ENCODE measurements around the gene CCDC3.
"Not testable (repeated sequence)": the region's sequence is repeated elsewhere in the genome, so short reads cannot be mapped to it uniquely, and the experiment has no call there.

Gene CCDC3

GRCh38 chr10:12876266-12876665 is 125.2 kb downstream of the CCDC3 start:
- DNase-seq, result no peak

DNA sequence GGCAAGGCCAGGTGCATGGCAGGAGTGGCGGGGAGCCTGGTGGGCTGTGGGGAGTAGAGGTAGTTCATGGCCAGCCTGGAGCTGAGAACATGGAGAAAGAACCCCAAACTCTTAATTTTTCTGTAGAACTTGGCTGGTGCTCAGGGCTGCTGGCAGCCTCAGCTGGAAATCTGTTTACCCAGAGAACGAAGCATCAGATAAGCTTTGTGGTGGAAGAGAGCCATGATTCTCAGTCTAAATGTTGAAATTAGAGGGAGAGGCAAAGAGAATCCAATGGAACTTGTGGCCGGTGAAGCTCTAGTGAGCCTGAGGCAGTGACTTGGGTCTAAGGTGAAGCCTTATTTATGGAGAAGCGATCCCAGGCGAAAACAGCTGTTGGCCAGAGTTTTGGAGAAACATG is 126.4 kb downstream of the CCDC3 start:
- no peak for DNase-seq

- DNase-seq, result no peak
These were observed 127.0 kb downstream of the CCDC3 start for GRCh38 chr10:12874501-12874900.

DNA sequence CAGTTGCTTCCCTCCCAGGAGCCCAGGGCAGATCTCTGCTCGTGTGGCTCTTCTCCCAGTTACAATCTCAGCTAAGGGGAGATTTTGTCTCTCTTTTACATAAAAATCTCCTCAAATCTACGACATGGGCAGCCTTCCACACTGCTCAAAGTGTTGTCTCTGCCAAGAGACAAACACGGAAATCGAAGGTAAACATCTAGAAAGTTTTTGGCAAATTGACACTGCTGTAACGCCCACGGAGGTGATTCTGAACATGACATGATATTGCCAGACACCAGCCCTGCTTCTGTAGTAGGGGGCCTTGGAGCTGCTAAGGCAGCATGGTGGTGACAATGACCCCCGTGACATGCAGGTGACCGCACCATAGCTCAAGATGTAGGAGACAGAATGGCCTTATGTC is 128.3 kb downstream of the CCDC3 start:
- no peak for DNase-seq

DNA sequence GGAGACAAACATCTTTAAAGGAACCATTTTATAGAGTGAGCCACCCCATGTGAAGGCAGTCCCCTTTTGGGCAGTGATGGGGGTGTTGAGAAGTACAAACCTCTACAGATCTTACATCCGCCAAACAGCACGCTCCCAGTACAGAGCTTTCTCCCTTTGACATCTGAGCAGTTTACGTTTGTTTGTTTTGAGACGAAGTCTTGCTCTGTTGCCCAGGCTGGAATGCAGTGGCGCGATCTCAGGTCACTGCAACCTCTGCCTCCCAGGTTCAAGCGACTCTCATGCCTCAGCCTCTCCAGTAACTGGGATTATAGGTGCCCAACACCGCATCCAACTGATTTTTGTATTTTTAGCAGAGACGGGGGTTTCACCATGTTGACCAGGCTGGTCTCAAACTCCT is 128.9 kb downstream of the CCDC3 start:
- DNase-seq, result no peak

- DNase-seq, result no peak
These were observed 132.1 kb downstream of the CCDC3 start for GRCh38 chr10:12869427-12869826.

GRCh38 chr10:12868229-12868628 is 133.3 kb downstream of the CCDC3 start:
- DNase-seq, result no peak

- not testable (repeated sequence) for DNase-seq
These were observed 136.0 kb downstream of the CCDC3 start for GRCh38 chr10:12865515-12865914.

DNA sequence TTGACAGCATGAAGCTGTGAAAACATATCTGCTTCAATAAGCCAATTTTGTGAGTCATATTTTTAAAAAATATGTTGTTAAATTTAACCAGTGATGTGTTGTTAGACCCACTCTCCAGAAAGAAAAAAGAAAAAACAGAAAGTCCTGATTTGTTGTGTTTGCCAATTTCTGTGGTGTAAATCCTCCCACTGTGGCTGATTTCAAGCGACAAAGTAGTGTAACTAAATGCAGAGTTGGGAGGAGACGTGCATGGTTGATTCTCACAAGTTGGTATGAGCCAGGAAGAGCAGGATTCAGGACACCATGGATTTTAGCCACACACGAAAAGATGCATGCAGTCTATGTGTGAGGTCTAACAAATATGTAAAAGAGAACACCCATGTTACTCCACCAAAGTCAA is 139.1 kb downstream of the CCDC3 start:
- no peak for DNase-seq

GRCh38 chr10:12854988-12855387 is 146.5 kb downstream of the CCDC3 start:
- no peak for DNase-seq

DNA sequence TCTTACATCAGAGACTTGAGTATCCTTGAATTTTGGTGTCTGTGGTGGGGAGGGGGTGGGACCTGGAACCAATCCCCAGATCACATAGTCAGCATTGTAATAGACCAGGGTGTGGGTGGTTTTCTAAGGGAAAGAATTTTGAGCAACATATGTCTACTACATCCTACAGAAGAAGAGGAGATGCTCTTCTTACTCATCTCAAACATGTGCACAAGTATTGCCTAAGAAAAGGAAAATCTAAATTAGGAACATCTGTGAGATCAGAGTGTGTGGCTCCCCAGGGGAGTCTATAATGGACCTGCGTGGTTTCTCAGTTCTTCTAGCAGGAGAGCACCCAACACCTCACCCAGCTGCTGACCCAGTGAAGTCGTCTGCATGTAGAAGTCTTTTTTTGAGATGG is 148.8 kb downstream of the CCDC3 start:
- DNase-seq, result no peak

GRCh38 chr10:12849319-12850181 is 152.0 kb downstream of the CCDC3 start:
- DNase-seq, result no peak

GRCh38 chr10:12848439-12849173 is 152.9 kb downstream of the CCDC3 start:
- no peak for DNase-seq

DNA sequence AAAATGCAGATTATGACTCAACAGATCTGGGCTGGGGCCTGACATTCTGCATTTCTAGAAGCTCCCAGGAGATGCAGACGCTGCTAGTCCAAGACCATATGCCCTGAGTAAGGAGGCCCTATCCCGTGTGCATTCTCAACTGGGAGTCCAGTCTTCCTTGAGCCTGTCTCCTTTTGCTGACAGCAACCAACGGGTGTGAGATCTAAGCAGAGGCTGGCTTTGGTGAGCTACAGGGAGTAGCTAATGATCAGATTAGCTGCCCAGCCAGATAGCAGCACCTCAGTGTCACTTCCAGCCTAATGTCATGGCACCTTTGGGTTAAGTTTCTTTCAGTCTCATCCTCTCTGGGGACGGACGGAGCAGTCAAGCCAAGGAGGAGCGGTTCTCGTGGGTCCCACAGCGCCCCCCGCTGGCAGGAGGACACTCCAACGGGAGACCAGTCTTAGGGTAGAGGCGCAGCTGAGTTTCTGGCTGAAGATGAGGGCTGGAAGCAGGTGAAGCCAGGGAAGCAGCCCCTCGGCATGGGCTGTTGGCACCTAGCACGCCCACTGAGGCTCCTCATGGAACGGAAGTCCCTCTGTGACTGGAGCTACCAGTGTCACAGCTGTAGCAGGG is 154.0 kb downstream of the CCDC3 start:
- no peak for DNase-seq

DNA sequence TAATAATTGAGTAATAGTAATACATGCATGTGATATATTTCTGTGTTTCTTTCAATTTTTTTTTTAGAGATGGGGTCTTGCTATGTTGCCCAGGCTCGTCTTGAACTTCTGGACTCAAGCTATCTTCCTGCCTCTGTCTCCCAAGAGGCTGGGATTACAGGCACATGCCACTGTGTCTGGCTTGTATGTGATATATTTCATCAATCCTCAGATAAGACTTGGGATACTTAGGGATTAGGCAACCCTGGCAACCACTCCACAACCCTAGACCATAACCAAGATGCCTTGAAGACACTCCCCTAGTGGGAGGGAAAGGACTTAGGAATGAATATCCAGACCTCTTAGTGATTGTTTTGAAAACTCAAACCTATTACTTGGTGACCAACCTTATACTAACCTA is 154.8 kb downstream of the CCDC3 start:
- no peak for DNase-seq
